ENCODE results near the gene ADGRB2.

The ADGRB2 gene

DNA sequence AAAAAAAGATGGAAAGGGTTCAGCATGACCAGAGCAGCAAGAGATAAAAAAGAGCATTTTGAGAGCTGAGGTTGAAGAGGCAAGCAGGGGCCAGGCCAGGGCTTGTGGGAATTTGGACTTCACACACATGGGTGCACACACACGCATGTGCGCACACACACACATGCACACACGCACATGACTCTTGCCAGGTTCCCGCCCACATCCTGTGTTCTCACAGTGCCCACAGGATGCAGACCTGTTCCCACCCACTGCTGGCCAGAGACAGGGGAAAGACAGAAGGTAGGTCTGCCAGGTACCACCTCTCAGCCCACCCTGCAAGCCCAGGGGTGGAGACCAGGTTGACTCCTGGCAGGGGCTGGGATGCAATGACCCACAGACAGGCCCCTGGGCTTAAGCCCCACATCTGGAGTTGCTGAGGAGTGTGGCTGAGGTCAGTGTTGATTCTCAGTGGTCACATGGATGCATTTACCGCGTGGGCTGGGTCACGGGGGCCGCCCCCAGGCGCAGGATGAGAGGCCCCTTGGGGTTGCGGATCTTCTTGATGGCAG, 64.7 kb downstream of the ADGRB2 start:
- no peak for DNase-seq

DNA sequence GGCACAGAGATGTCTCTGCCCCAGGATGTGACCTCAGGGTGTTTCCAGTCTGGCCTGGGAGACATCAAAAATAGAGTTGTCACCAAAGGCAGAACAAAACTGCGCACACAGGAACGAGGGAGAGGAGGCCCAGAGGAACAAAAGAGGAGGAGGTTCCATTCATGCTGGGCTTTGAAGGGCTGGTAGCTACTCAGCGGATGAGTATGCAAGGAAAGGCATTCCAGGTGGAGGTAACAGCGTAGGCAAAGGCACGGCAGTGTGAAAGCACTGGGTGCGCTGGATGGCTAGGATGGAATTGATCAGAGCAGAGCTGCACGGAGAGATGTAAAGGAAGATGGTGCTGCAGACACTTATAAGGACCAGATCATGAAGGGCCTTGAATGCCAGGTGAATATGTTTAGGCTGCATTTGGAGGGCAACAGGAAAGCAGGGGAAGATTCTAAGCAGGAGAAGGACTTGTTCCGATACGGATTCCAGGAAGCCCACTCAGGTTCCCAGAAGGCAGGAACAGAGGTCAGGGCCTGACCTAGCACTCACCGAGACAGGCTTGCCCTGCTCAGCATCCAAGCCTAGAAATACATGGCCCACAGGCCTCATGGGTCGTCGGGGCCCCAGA, 66.7 kb downstream of the ADGRB2 start:
- no peak for DNase-seq

- DNase-seq = no peak
These were observed 67.9 kb downstream of the ADGRB2 start for GRCh38 chr1:31696242-31696641.

DNA sequence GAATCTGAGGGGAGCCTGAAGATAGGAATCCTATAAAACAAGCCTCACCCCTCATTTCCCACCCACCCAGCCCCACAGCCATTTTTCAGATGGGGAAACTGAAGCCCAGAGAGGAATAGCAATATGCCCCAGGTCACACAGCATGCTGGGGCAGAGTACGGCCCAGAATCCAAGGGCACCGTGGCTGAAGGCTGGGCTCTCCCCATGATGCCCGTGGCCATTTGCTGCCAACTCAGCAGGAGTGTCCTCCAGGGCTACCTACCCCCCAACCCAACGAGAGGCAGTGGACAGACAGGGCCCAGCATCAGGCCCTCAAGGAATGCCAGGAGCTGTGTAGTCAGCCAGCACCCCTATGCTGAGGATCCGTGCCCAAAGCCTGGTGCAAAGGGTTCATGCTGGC, 68.8 kb downstream of the ADGRB2 start:
- DNase-seq = no peak

- DNase-seq = no peak
These were observed 69.2 kb downstream of the ADGRB2 start for GRCh38 chr1:31694964-31695313.

DNA sequence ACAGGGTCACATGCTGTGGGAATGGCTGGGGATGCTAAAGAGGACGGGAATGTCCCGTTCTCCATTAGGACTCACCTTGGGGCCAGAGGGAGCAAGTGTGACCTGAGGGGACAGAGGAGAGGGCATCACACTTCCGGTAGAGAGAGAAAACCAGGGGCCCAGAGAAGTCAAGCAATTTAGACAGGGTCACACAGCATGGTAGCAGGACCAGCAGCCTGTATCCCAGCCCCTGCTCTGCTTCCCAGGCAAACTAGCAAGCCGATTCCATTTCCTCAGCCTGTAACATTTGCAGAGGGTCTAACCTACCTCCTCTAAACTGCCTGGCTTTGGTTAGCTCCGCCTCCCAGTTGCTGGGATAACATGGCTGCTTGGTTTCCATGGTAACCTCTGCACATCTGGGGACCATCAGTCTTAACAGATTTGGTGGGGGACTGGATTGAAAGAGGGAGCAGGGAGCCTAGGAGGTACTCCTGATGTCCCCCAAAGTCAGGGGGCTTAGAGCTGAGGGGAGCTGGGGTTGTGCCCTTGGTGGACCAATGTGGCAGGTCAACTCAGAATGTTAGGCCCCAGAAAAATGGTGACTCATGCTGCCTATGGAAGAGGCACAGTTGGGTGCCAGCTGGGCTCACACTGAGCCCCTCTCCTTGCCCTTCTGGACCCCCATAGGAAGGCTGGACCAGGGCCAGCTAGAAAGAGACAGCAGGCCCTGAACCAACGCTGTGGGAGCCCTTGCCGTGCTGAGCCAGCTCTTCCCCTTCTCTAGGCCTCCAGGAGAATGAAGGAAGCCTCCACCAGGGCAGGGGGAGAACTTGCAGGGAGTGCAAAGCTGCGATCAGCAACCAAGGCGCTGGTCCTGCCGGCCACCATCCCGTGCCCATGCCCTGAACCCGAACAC, 69.8 kb downstream of the ADGRB2 start:
- no peak for DNase-seq

GRCh38 chr1:31693231-31693630, 70.9 kb downstream of the ADGRB2 start:
- no peak for DNase-seq

DNA sequence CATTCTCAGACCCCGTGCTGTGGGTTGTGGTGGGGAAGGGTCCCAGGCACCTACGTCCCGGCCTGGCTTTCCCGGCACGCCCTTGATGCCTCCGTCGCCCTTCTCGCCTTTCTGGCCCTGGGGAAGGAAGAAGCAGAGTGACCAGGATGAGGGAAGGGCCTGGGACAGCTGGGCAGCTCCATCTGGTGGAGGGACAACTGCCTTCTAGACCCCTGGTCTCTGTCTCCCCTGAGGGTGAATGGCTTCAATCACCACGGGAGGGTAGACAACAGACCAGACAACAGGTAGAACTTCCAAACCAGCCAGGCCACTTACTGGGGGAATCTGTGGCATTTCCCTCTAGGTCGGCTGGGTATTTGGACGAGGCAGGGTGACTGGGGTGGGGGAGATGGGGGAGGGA, 72.2 kb downstream of the ADGRB2 start:
- DNase-seq = no peak

DNA sequence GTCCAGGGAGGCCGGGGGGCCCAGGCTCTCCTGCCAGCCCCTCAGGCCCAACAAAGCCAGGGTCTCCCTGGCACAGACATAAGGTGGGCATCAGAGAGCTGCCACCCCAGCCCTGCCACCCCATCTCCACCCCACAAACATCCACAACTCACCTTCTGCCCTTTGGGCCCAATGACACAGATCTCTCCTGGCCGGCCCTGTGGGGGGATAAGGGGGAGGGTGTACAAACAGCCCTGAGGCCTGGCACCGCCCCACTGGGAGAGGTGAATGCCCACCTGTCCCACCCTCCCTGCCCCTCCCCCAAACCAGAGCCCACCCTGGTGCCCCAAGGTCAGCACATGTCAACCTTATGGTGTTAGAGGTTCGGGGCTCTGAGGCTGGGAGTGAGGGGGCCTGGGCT, 72.7 kb downstream of the ADGRB2 start:
- DNase-seq = no peak

GRCh38 chr1:31690921-31691320, 73.2 kb downstream of the ADGRB2 start:
- no peak for DNase-seq

DNA sequence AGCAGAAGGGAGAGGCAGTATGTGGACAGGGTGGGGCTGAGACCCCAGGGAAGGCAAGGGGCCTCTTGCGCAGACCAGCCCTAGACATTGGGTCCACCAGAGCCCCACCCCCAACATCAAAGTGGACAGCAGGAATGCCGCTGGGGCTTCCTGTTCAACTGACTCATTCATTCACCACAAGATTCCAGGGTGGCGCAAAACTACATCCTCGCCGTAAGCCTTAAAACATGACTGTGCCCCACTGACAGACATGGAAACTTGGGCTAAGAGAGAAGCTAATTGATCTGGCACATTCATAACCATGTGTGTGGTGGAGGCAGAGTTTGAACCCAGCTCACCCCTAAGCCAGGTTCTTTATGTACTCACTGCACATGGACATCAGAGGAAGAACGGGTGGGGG, 74.3 kb downstream of the ADGRB2 start:
- no peak for DNase-seq

DNA sequence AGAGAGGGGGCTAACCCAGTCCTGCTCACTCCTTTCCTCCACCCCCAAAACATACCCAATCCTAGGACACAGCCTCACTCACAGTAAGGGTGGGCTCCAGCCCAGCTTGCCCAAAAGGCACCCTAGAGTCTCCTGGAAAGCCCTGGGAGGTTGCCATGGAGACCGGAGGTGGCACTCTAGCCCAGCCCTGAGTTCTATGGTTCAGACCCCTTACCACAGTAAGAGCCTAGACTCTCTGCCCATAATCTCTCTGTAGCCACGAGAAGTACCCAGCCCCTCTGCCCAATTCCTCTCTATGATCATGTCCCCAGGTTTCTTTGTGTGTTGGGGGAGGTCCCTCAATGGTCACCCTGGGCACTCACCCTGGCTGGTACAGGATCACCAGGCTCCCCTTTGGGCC, 74.8 kb downstream of the ADGRB2 start:
- DNase-seq = no peak

- no peak for DNase-seq
These were observed 75.8 kb downstream of the ADGRB2 start for GRCh38 chr1:31688233-31688918.

DNA sequence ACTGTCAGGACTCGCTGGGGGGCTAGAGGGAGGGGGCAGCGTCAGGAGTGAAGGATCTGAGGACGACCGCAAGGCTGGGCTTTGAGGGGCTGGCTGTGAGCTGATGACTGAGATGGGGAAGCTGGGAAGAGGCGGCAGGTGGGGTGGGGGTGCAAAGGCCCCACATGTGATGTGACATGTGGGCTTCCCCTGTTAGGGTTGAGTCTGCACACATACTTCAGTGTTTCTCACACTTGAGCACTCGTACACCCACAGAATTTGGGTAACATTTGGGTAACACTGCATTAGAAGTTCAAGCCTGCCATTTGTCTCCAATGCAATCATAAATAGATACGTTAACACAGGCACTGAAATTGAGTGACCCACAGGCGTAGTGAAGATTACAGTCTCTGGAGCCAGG, 76.5 kb downstream of the ADGRB2 start:
- no peak for DNase-seq

DNA sequence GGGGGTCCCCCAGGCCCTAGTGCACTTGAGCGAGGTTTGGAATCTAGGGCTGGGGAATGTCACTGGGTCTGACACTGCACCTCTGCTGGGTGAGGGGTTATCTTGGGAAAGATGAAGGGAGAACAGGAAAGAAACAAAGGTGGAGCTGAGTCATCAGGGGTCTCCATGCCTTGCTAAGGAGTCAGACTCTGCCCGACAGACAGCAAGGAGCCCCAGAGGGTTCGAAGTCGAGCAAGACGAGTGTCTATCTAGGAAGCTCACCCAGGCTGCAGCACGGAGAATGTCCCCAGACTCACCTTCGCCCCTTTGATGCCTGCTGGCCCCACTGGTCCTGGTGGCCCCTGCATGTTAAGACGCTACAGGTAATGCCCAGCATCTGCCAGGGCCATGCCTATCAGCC, 78.3 kb downstream of the ADGRB2 start:
- no peak for DNase-seq

DNA sequence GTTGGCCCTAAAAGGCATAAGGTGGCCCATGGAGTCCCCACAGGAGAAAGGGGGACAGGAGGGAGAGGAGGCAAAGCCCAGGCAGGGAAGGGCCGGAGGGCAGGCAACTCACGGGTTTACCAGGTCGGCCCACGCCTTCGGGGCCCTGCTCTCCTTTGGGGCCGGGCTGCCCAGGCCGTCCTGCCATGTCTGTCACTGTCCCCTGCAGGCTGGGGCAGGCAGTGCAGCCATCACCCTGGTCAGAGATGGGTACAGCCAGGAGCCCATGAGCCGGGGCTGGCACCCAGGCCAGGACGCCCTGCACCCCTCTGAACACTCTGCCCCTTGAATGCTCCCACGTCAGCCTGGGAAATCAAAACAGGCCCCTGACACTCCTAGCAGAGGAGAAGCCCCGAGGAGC, 80.1 kb downstream of the ADGRB2 start:
- no peak for DNase-seq

GRCh38 chr1:31681415-31681814, 82.7 kb downstream of the ADGRB2 start:
- DNase-seq = no peak

GRCh38 chr1:31679676-31680230, 84.4 kb downstream of the ADGRB2 start:
- DNase-seq = no peak

DNA sequence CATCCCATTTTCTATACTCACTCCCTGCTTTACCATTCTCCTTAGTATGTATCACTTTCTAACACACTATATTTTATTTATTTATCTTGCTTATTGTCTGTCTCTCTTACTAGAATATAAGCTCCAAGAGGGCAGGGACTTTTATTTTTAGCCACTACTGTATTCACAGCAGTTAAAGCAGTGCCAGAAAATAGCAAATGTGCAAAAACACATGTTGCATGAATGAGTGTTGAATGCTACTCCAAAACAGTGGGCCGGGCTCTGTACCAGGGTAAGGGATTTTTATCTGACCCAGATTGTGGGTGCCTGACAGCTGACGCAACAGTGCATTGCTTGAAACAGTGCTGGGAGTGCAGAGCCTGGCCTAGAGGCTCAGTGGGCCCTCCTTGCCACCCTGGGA, 85.0 kb downstream of the ADGRB2 start:
- no peak for DNase-seq

GRCh38 chr1:31678681-31679080, 85.5 kb downstream of the ADGRB2 start:
- no peak for DNase-seq

DNA sequence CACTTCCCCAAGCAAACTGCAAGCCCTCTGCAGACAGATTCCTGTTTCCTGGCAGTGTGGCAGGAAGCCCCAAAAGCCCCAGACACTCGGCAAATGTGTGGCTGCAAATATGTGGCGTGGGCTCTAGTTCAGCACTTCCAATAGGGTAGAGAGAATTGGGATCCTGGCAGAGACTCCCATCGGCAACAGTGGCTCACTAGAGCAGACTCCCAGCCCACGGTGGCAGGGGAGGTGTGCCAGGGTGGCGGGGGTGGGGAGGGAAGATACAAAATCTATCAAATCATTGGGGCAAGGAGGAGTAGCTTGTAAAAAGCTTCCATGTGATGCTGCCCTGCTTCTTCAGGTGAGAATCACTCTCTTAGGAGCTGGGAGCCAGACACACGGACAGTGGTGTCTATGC, 86.2 kb downstream of the ADGRB2 start:
- no peak for DNase-seq

DNA sequence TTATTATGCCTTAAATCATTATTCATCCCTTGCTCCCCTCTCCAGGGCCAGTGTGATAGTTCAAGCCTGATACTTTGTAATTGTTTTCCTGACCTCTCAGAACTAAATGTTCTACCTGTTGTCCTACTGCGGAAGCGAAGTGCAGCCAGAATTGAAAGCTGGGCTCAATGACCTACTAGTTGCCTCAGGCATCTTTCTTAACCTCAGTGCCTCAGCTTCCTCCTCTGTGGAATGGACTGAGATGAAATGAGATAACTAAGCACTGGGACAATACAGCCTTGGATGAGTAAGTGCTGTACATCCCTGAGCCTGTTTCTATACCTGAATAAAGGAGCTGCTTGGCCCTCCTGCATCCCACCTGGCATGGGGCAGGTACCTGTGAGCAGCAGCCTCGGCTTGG, 86.7 kb downstream of the ADGRB2 start:
- no peak for DNase-seq
